GDM1 (cell line): ENCODE measurements around the gene WDPCP.
"Not testable (repeated sequence)": the region's sequence is repeated elsewhere in the genome, so short reads cannot be mapped to it uniquely, and the experiment has no call there.

Experiments used
- DNase-seq: peaks from one replicate; lab custom pipeline; 2025; lab: John Stamatoyannopoulos, UW

WDPCP gene

GRCh38 chr2:63101954-63102353 is 486.3 kb downstream of the WDPCP start:
- no peak for DNase-seq

GRCh38 chr2:63099032-63099431 is 489.2 kb downstream of the WDPCP start:
- no peak for DNase-seq

GRCh38 chr2:63096491-63096890 is 491.8 kb downstream of the WDPCP start:
- DNase-seq, result no peak

- DNase-seq, result no peak
Observed at GRCh38 chr2:63093502-63093901, 494.8 kb downstream of the WDPCP start.

- no peak for DNase-seq
Observed at GRCh38 chr2:63092857-63093256, 495.4 kb downstream of the WDPCP start.

- DNase-seq, result no peak
Observed at GRCh38 chr2:63092401-63092800, 495.9 kb downstream of the WDPCP start.

- DNase-seq, result no peak
Observed at GRCh38 chr2:63086687-63087086, 501.6 kb downstream of the WDPCP start.

GRCh38 chr2:63081404-63081803 is 506.9 kb downstream of the WDPCP start:
- no peak for DNase-seq

- peak; percentile 31 for DNase-seq
Observed at GRCh38 chr2:63078852-63079606, 509.2 kb downstream of the WDPCP start.

GRCh38 chr2:63074399-63074798 is 513.9 kb downstream of the WDPCP start:
- DNase-seq, result not testable (repeated sequence)

- DNase-seq, result no peak
Observed at GRCh38 chr2:63073994-63074393, 514.3 kb downstream of the WDPCP start.

- DNase-seq, result no peak
Observed at GRCh38 chr2:63071664-63072063, 516.6 kb downstream of the WDPCP start.
